Skin of body (tissue), 2 donors: Measurements from ENCODE around the gene PIK3R5. TPM values are rescaled to one million over a fixed set of nuclear protein-coding genes. Genes with fewer than 3 reads are reported as not detected.
A peak's percentile ranks its signal among the peaks of the same experiment; 100 is the strongest.
"Not testable (repeated sequence)": the region's sequence is repeated elsewhere in the genome, so short reads cannot be mapped to it uniquely, and the experiment has no call there.

Source experiments
- DNase-seq: peaks from one replicate; lab custom pipeline; 2025; lab: John Stamatoyannopoulos, UW
- total RNA-seq: library from RNA; depleted of rRNA; stranded (reverse); fragments of >200 nt; gene quantifications from one replicate; pipeline ENCODE4 v1.2.3, GENCODE V29; 2014

Gene PIK3R5, protein sequence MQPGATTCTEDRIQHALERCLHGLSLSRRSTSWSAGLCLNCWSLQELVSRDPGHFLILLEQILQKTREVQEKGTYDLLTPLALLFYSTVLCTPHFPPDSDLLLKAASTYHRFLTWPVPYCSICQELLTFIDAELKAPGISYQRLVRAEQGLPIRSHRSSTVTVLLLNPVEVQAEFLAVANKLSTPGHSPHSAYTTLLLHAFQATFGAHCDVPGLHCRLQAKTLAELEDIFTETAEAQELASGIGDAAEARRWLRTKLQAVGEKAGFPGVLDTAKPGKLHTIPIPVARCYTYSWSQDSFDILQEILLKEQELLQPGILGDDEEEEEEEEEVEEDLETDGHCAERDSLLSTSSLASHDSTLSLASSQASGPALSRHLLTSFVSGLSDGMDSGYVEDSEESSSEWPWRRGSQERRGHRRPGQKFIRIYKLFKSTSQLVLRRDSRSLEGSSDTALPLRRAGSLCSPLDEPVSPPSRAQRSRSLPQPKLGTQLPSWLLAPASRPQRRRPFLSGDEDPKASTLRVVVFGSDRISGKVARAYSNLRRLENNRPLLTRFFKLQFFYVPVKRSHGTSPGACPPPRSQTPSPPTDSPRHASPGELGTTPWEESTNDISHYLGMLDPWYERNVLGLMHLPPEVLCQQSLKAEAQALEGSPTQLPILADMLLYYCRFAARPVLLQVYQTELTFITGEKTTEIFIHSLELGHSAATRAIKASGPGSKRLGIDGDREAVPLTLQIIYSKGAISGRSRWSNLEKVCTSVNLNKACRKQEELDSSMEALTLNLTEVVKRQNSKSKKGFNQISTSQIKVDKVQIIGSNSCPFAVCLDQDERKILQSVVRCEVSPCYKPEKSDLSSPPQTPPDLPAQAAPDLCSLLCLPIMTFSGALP
- total RNA-seq: 2.1 TPM

DNA sequence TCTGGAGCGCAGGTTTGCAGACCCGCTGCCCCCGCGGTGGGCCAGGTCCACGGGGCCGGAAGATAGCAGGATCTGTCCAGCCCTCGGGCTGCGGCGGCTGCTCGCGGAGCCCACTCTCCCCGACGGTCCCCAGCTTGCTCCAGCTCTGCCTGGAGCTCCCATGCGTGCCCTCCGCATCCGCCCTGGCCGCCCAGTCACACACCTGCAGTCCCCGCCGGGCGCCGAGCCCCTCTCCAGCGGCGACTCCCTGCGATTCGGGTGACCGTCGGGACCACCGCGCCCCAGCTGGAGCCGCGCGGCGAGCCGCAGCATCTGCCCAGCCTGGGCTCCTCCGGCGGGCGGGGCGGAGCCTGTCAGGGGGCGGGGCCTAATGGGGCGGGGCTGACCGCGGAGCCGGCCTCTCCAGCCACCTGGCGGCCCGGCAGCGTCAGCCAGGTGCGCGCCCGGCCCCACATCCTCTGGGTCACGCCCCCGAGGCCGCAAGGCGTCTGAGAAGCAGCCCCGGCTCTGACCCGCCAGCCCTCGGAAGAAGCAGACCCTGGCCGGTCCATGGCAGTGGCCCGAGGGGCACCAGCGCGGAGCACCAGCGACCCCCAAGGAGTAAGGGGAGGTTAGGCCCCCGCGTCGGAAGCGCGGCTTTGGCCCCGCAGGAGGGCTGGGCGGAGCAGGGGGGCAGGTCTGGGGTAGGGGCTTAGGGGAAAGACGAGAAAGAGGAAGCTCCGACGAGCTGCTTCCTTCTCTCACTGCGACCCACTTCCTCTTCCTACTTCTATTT lies at the start of gene PIK3R5:
Gene PIK3R5, minus strand, starts transcription at position 314 of the 775 bp plus-strand sequence. CDS start 54,213 bp downstream, outside the sequence.
- no peak for DNase-seq

DNA sequence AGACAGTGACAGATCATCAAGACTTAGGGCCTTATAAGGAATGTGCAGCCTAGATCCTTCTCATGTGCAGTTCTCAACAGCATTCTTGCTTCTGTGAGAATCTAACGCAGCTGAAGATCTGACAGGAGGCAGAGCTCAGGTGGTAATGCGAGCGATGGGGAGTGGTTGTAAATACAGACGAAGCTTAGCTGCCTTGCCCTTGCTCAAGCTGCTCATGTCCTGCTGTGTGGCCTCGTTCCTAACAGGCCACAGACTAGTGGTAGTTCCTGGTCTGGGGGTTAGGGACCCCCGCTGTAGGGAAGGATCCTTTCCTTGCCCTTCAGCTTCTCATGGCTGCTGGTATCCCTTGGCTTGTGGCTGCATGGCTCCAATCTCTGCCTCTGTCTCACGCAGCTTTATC lies 45.5 kb upstream of the PIK3R5 start:
- DNase-seq: no peak

DNA sequence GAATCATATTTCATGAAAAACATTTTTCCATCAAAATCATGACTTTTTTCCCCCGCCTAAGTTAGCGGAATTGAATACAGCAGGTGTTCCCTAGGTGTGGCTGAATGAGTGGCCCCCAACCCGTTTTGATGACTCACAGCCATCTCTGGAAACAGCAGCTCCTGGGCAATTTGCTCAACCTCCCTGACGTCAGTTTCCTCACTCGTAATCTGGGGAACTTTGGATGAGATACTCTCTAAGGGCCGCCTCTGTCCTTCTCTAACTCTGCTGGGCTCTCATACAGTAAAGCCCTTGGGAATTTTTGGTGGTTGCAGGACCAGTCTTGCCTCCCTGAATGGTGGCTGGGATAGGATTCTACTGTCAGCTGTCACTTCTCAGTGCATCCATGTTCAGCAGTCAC lies 44.2 kb upstream of the PIK3R5 start:
- no peak for DNase-seq

DNA sequence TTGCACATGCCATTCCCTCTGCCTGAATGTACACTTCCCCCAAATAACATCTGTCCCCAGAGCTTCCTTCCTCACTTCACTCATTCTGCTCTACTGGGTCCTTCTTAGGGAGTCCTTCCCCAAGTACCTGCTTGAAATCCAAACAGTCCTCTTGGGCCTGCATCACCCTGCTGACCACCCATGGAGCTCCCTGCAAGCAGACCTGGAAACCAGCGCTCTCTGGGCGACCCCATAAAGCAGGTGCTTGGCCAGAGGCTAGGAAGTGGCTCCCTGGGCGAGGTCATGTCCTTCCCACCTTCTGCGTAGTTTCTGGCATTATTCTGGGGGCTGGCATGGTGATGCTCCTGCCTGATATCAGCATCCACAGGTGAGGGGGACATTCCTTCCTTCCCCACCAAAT lies 43.6 kb upstream of the PIK3R5 start:
- DNase-seq: no peak

DNA sequence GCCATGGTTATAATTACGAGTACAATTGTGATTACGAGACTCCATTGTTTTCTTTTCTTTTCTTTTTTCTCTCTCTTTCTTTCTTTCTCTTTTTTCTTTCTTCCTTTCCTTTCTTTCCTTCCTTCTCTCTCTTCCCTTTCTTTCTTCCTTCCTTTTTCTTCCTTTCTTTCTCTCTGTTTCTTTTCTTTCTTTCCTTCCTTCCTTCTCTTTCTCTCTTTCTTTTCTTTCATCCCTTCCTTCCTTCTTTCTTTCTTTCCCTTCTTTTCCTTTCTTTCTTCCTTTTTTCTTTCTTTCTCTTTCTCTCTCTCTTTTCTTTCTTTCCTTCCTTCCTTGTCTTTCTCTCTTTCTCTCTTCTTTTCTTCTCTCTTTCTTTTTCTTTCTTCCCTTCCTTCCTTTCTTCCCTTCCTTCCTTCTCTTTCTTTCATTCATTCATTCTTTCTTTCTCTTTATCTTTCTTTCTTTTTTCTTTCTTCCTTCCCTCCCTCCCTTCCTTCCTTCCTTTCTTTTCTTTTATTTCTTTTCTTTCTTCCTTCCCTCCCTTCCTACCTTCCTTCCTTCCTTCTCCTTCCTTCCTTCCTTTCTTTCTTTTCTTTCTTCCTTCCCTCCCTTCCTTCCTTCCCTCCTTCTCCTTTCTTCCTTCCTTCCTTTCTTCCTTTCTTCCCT lies 41.7 kb upstream of the PIK3R5 start:
- no peak for DNase-seq

DNA sequence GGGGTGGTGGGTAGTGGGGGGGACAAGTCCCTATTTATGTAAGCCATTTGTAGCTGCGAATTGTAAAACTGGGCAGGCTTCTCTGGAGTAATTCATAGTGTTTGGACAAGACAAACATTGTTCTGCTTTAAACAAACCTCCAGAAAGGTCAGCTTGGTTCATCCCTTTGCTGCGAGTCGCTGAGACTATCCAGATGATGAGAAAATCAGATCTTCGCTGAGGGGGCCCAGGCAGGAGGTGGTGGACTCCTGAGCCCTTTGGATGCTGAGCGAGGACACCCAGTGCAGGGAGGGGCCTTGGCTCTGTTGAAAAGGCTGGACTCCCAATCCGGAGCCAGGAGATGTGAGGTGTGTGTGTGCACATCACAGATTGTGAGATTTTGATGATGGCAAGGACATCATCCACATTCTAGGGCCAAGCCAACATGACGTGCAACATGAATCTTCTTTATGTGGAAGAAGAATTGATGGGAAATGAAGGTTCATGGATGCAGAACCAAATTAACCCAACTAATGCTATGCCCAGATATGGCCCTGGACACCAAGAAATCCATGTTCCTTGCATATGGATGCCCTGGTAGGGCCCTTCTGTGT lies 40.8 kb upstream of the PIK3R5 start:
- no peak for DNase-seq

DNA sequence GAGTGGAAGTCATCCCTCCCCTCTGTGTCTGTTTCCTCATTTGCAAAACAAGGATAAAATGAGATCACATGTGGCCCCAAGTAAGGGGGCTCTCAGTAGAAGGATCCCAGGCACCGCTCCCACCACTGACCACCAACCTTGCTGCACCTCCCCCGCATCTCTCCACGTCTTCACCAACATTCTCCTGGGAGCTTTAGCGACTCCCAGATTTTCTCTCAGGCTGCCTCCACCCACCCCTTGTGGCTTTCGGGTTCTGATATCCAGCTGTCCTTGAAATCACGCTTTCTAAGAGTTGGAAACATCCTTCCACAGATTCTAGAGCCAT lies 39.4 kb upstream of the PIK3R5 start:
- no peak for DNase-seq

DNA sequence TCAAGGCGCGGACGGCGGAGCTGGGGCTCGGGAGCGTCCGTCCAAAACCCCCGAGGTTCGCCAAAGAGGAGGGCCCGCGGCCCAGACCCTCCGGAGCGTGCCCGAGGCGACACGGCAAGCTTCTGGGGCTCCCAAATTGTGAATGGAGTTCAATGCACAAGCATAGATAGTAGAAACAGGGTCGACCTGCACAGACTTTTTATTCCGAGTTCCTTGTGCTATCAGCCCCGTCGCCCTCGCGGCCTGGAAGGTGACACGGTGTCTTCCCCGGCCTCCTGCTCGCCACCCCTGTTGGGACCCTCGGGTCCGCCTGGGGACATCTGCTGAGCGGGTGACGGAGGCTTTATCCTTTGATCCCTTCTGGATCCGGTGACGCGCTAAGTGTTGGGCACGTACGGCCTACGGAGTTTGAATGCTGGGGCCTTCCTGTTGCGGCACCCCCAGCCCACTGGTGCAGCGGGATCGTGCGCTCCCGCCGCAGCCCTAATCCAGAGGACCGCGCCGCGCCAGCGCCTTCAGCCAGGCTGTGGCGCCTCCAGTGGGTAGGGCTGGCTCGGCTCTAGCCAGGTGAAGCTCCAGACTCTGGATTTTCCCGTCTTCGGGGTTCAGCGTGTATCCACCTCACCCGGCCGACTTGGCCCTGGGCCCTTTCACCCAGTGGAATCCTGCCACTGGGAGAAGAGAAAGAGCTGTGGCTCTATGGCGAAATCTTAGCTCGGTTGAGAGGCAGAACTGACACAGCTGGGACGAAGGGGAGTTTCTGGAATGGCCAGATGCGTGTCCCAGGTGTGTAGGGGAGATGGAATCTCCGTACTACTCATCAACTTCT lies 38.8 kb upstream of the PIK3R5 start:
- no peak for DNase-seq

DNA sequence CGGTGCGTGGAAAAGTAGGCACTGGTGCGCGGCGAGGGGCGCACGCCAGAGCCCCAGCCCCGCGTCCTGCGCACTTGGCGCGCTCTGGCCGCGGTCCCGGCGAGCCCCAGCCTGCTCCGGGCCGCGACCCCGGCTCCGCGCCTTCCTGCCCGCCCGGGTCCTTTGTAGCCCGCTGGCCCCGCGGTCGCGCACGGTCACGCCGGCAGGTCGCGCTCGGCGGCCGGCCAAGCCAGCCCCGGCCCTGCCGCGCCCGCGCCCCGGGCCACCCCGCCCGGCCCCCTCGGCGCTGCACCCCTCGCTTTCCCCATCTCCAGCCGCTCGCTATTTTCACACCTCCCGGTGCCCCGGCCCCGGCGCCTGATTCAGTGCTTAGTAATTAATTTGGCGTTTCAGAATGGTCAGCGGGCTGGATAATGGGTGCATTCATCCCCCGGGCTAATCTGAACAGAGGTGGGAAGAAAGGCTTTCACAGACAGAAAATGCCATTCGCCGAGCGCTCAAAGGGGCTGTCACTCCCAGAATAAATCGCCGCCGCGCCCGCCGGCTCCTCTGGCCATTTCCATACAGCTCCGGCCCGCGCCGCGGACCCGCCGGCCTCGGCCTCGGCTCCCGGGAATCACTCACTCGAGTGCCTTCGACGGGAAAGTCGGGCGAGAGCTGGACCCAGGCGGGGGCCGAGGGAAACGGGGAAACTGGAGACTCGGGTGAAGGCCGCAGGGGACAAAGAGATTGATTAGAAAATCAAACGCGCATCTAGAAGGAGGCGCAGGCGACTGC lies 38.0 kb upstream of the PIK3R5 start:
- DNase-seq: no peak

DNA sequence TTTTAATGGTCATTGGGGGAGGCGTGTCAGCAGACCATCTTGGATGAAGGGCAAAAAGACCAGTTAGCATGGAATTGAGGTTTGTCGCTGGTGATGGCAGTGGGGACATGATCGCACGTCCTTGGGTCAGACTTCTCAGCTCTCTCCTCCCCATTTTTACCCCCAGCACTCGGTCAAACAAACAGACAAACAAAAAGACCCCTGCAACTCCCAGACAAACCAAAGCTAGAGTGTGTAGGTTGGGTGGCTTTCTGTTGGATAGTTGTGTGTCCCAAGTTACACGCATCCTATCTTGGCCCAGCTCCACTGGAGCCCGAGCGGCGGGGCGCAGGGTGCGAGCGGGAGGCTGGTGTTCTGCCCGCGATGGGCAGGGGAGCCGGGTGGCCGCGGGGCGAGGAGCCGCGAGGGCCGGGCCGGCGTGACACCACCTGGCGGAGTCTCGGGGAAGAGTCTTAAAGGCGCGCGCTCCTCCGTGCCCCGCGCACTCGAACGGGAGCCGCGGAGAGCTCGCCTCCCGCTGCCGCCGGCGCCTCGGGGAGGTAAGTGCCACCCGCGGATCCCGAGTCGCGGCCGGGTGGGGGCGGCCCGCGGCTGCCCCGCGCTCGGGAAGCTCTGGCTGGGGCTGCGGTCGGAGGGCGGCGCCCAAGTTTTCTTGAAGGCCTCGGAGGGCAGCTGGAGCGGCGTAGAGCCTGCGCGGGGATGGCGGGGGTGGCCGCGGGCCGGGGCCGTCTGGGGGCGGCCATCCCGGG lies 37.3 kb upstream of the PIK3R5 start:
- no peak for DNase-seq

DNA sequence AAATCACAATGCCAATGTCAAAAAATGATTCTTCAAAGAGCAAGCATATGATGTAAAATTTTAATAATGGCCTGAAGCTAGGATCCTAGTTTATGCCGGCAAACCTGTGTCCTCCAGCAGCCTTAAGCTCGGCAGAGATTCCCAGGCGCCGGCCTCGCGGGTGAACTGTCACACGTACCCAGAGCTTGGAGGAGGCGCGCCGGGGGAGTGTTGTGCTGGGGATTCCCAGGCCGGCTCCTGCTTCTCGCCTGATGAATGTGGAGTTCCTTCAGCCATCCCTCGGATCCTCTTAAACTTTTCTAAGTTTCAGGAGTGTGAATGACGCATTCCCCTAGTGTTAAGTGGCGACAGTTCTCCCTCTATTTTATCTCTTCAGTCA lies 36.7 kb upstream of the PIK3R5 start:
- no peak for DNase-seq

DNA sequence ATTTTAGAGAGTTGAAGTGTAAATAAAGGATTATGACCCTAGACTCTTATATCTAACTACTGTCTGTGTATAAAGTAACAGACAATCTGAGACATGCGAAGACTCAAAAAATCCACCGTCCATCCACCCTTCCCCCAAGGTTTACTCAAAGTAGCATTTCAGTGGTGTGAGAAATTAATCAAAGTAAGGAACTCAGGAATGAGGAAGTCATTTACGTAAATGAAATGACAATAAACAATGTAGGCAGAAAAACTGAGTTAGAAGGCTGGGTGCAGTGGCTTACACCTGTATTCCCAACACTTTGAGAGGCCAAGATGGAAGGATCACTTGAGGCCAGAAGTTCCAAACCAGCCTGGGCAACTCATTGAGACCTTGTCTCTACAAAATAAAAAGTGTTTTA lies 36.1 kb upstream of the PIK3R5 start:
- DNase-seq: no peak

DNA sequence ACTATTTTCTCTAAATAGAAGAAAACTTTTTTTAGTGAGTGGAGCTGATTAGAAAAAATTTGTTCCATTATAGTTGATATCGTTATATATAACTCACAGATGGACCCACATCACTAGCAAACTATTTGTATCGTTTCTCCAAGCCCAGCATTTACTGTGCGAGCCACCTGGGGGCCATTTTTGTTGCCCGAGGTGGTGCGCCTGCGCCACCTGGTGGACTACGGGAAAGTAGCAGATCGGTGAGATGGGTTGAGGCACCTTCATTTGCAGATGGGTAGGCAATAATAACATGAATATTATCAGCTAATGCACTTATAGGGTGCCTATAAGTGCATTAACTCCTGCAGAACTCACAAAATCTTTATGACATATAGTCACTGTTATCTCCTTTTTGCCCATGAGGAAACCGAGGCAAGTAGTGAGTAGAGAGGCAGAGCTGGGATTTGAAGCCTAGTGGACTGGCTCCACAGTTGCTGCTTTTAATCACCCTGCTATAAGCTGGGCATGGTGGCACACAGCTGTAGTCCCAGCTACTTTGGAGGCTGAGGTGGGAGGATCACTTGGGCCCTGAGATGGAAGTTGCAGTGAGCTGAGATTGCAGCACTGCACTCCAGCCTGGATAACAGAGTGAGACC lies 32.6 kb upstream of the PIK3R5 start:
- no peak for DNase-seq

DNA sequence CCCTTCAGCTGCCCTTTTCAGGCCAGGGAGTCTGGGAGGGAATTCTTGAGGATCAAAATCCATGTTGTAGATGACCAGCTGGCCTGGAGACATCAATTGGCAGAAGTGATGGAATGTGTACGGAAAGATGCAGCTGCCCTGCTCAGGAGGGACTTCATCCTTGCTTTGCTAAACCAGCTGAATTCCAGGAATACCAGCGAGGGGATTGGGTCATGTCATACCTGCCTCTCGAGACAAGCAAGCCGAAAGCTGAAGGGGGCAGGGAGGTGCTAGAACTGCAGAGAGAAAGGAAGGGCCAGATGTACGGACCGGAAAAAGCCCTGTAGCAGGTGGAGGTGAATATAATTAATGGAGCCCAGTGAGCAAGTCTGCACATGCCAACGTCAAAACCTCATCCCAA lies 30.2 kb upstream of the PIK3R5 start:
- no peak for DNase-seq

DNA sequence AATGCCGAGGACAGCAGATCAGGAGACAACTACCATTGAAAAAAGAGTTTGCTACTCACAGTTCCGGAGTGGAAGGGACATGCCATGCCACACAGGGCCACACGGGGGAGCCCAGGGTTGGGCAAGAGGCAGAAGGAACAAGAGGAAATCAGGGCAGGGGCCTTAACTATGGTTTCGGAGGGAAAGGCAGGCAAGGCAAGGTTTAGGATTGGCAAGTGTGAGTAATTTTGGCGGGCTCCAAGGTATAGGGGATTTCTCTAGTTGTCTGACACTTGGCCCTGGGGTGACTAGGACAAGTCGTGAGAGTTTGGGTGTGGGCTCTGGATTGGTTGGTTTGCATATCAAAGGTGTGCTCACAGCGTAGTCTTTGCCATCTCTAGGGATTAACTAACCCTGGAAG lies 28.8 kb upstream of the PIK3R5 start:
- no peak for DNase-seq

DNA sequence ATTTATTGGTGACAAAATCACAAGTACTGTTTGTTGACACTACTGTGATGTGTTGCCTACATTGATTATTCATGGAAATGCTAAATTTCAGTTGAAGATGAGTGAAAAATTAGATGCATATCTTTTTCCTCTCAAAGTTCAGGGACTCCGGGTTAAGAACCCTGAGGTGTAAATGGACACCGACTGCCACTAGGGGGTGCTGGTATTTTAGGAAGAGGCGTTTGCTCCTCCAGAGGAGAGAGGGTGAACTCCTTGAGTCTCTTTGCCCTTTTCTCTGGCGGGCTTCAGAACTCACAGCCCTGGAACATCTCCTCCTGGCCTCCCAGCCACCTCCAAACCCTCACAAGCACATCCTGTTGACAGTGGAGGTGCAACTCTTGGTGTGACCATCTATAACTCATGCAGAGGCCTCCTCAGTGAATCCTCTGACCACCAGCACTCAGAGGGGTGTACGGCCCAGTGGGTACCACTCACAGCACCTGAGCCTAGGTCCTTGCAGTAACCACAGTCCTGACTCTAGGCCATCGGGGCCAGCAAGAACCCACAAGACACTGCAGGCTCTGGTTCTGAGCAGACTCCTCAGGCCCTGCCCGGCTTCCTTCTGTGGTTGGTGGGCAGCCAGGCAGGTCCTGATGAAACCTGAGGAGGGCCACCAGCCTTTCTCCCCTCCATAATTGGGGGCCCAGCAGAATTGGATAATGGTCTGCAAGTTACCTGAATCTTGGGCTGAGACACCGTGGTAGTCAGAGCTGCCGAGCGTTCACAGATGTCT lies 26.2 kb upstream of the PIK3R5 start:
- peak; percentile 9 for DNase-seq

DNA sequence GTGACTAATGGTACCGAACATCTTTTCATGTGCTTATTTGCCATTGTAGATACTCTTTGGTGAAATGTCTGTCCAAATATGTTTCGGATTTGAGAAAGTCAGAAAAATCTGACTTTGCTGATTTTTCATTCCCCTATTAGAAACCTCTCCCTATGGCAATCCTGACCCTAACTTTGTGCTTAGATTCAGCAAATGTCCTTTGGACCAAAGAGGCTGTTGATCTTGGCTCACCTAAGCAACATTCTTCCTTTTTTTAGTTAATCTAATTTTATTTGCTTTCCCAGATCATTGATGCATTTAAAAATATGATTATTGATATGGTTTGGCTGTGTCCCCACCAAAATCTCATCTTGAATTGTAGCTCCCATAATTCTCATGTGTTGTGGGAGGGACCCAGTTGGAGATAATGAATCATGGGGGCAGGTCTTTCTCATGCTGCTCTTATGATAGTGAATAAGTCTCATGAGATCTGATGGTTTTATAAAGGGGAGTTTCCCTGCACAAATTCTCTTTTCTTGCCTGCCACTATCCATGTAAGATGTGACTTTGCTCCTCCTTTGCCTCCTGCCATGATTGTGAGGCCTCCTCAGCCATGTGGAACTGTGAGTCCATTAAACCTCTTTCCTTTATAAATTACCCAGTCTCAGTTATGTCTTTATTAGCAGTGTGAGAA lies 22.9 kb upstream of the PIK3R5 start:
- DNase-seq: not testable (repeated sequence)
